HepG2 (cell line): Measurements from ENCODE around the gene SYNE1. TPM values are rescaled to one million over a fixed set of nuclear protein-coding genes. Genes with fewer than 3 reads are reported as not detected.

ENCODE experiments used
- ADNP ChIP-seq: sonication (generic); formaldehyde crosslinking; IDR thresholded peaks from 2 replicates; pipeline ENCODE4 v1.4.0; 2020; ENCODE audit warnings: missing genetic modification reagents
- AKAP8 ChIP-seq: sonication (generic); formaldehyde crosslinking; IDR thresholded peaks from 2 replicates; pipeline ENCODE4 v1.5.1; 2020; ENCODE audit warnings: mild to moderate bottlenecking, missing genetic modification reagents
- ARID5B ChIP-seq: IDR thresholded peaks from 2 replicates; pipeline ENCODE4 v1.4.0; 2020; ENCODE audit warnings: mild to moderate bottlenecking, missing genetic modification reagents
- ASH2L ChIP-seq: fragments of 300-600, 200-600 bp; sonication (generic); IDR thresholded peaks from 2 replicates; pipeline ENCODE4 v1.7.0; 2017; ENCODE audit warnings: low read depth, mild to moderate bottlenecking, moderate library complexity, mixed read lengths, low read length; ENCODE audit not compliant: insufficient read length
- BRF2 ChIP-seq: sonication (generic); formaldehyde crosslinking; IDR thresholded peaks from 2 replicates; pipeline ENCODE4 v1.8.1; 2022; ENCODE audit warnings: mild to moderate bottlenecking, missing genetic modification reagents
- CAMTA2 ChIP-seq: sonication (generic); formaldehyde crosslinking; IDR thresholded peaks from 2 replicates; pipeline ENCODE4 v1.4.0; 2020; ENCODE audit warnings: mild to moderate bottlenecking, missing genetic modification reagents, borderline replicate concordance
- CBFB ChIP-seq: sonication (generic); formaldehyde crosslinking; IDR thresholded peaks from 2 replicates; pipeline ENCODE4 v1.4.0; 2020; ENCODE audit warnings: missing genetic modification reagents
- FOXK2 ChIP-seq: fragments of 450-650 bp; IDR thresholded peaks from 2 replicates; pipeline ENCODE4 v1.6.1; 2016
- GTF3A ChIP-seq: sonication (generic); formaldehyde crosslinking; conservative IDR thresholded peaks from 2 replicates; pipeline ENCODE4 v1.4.0; 2020; ENCODE audit warnings: mild to moderate bottlenecking, missing genetic modification reagents
- HES4 ChIP-seq: sonication (generic); formaldehyde crosslinking; IDR thresholded peaks from 2 replicates; pipeline ENCODE4 v1.9.0; 2021; ENCODE audit warnings: mild to moderate bottlenecking, missing genetic modification reagents, borderline replicate concordance
- HOXA3 ChIP-seq: sonication (generic); formaldehyde crosslinking; IDR thresholded peaks from 2 replicates; pipeline ENCODE4 v1.5.0; 2020; ENCODE audit warnings: missing genetic modification reagents
- IKZF4 ChIP-seq: sonication (generic); formaldehyde crosslinking; IDR thresholded peaks from 2 replicates; pipeline ENCODE4 v1.5.1; 2020; ENCODE audit warnings: borderline replicate concordance, mild to moderate bottlenecking, low read depth, missing genetic modification reagents; ENCODE audit errors: not compliant biosample characterization
- MAFF ChIP-seq: IDR thresholded peaks from 2 replicates; pipeline ENCODE4 v1.6.1; 2011; ENCODE audit warnings: low read depth, low read length, improper control_type of control experiment
- MNT ChIP-seq: fragments of 450-650 bp; IDR thresholded peaks from 2 replicates; pipeline ENCODE4 v1.6.1; 2016
- SAP130 ChIP-seq: IDR thresholded peaks from 2 replicates; pipeline ENCODE4 v1.6.1; 2016; ENCODE audit warnings: low read depth
- STAT5B ChIP-seq: sonication (generic); formaldehyde crosslinking; IDR thresholded peaks from 2 replicates; pipeline ENCODE4 v1.4.0; 2020; ENCODE audit warnings: missing genetic modification reagents
- ZNF543 ChIP-seq: sonication (generic); formaldehyde crosslinking; IDR thresholded peaks from 2 replicates; pipeline ENCODE4 v1.4.0; 2020; ENCODE audit warnings: mild to moderate bottlenecking, missing genetic modification reagents
- ZNF710 ChIP-seq: sonication (generic); formaldehyde crosslinking; IDR thresholded peaks from 2 replicates; pipeline ENCODE4 v1.5.0; 2020; ENCODE audit warnings: mild to moderate bottlenecking, missing genetic modification reagents, borderline replicate concordance
- polyA plus RNA-seq, 8 experiments: library from polyadenylated mRNA; depleted of rRNA in 3 of 8; stranded (reverse) in 7 of 8; unstranded in 1 of 8; fragments of >200 nt; fragmentation: Illumina TruSeq in 4 of 8; extraction: Trizol in 4 of 8; gene quantifications; 2 replicates each; pipeline versions ENCODE4 v1.2.1 to v1.2.3, GENCODE V29; 2011 to 2016; ENCODE audit warnings: low read depth in 4 of 8, missing spikeins in 1 of 8, mixed read lengths in 1 of 8; ENCODE audit not compliant: insufficient read depth in 1 of 8
- total RNA-seq, 5 experiments: library from RNA; depleted of rRNA; stranded (reverse); fragments of >200 nt; fragmentation: Illumina TruSeq; extraction: Trizol; gene quantifications; 2 replicates each; pipeline ENCODE4 v1.2.3, GENCODE V29; 2016; ENCODE audit warnings: low read depth in 1 of 5
- TF ChIP-seq, protein P1 (sequence below): sonication (generic); formaldehyde crosslinking; IDR thresholded peaks from 2 replicates; pipeline ENCODE4 v1.5.0; 2020; ENCODE audit warnings: mild to moderate bottlenecking, missing genetic modification reagents

Gene SYNE1
- total and polyA plus RNA-seq, 2 of the 13 experiments (the other 11 are each of a cell fraction or from before 2014, with no cell fraction given), result 5.5 to 15.9 TPM

DNA sequence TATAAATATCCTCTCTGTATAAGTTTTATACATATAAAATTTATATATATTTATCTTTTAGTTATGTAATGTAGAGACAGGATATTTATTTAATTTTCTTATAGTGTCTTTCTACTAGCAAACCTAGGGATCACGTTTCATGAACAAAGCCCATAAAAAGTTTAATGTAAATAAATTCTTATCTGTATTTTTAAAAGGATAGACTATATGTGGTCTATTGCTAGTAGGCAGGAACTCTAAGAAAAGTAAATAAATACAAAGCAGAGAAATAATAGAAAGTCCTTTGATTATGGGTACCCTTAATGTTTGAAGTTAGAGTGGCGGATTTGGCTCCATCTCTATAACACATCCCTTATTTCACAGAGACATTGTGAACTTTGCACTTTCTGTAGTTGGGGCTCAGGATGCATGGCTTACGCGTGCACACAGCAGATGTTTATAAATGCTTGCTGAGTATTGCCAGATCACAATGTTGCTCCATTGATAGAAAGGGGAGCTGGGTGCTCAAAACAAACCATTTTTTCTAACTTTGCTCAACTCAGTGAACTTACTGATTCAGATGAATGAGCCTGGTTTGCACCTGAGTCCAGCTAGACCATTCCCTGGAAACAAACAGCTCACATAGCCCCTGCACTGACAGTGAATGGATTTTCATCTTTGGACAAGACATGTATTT, 179.1 kb downstream of the SYNE1 start (continued):
- TF ChIP-seq ARID5B (CRISPR knock-in tag), result peak; percentile 71; the same call in 1 of the 2 replicates
- peak; percentile 24; the same call in 1 of the 2 replicates for TF ChIP-seq SAP130 (CRISPR knock-in tag)
- TF ChIP-seq AKAP8, result no peak
- TF ChIP-seq ADNP (CRISPR knock-in tag), result no peak
- no peak for TF ChIP-seq HOXA3 (CRISPR knock-in tag)
- TF ChIP-seq GTF3A, result no peak
- TF ChIP-seq ASH2L, result peak; percentile 3
- no peak for TF ChIP-seq MNT
- TF ChIP-seq IKZF4 (CRISPR knock-in tag), result no peak
- no peak for TF ChIP-seq ZNF543 (CRISPR knock-in tag)
- TF ChIP-seq MAFF, result no peak
- no peak for TF ChIP-seq CAMTA2 (CRISPR knock-in tag)
- TF ChIP-seq STAT5B (CRISPR knock-in tag), result no peak
- TF ChIP-seq ZNF710 (CRISPR knock-in tag), result no peak
- no peak for TF ChIP-seq CBFB (CRISPR knock-in tag)
- no peak for TF ChIP-seq FOXK2
- TF ChIP-seq BRF2 (CRISPR knock-in tag), result no peak
- TF ChIP-seq HES4 (CRISPR knock-in tag), result no peak
- TF ChIP-seq, protein P1, sequence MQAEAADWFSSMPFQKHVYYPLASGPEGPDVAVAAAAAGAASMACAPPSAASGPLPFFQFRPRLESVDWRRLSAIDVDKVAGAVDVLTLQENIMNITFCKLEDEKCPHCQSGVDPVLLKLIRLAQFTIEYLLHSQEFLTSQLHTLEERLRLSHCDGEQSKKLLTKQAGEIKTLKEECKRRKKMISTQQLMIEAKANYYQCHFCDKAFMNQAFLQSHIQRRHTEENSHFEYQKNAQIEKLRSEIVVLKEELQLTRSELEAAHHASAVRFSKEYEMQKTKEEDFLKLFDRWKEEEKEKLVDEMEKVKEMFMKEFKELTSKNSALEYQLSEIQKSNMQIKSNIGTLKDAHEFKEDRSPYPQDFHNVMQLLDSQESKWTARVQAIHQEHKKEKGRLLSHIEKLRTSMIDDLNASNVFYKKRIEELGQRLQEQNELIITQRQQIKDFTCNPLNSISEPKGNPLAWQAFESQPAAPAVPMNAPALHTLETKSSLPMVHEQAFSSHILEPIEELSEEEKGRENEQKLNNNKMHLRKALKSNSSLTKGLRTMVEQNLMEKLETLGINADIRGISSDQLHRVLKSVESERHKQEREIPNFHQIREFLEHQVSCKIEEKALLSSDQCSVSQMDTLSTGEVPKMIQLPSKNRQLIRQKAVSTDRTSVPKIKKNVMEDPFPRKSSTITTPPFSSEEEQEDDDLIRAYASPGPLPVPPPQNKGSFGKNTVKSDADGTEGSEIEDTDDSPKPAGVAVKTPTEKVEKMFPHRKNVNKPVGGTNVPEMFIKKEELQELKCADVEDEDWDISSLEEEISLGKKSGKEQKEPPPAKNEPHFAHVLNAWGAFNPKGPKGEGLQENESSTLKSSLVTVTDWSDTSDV (CRISPR knock-in tag), result no peak
